Measurements from ENCODE around the gene PHF20.

The PHF20 gene

GRCh38 chr20:35972462-35972861, 200.6 kb downstream of the PHF20 start:
- Histone ChIP-seq H3K4me3 (ENCODE audit: low read depth in 1 of 5, low read length in 5 of 5) (no peak overlapping the region), H3K9ac (ENCODE audit: low read length in 5 of 5) (no peak overlapping the region), H3K9me3 (ENCODE audit: control insufficient read depth in 5 of 5, low read length in 5 of 5) (peaks cover 0 to 7% (median 0%) of the 10 kb centered on the region in 5 donors), H3K27me3 (ENCODE audit: control insufficient read depth in 5 of 5, insufficient read depth in 4 of 5, low read length in 5 of 5) (no peaks in the 10 kb centered on the region), H3K36me3 (ENCODE audit: control insufficient read depth in 5 of 5, insufficient read depth in 5 of 5, low read length in 5 of 5) (no peaks in the 10 kb centered on the region), H3K27ac (ENCODE audit: low read depth, low read length) (no peak overlapping the region), H3K4me1 (ENCODE audit: control insufficient read depth in 5 of 5, insufficient read depth in 5 of 5, low read length in 5 of 5) (peaks cover 0 to 1% (median 0%) of the 10 kb centered on the region in 5 donors)

- peaks cover 0 to 11% (median 8%) of the 10 kb centered on the region in 5 donors for H3K4me1 ChIP-seq (ENCODE audit: control insufficient read depth in 5 of 5, insufficient read depth in 5 of 5, low read length in 5 of 5)
- H3K36me3 ChIP-seq (ENCODE audit: control insufficient read depth in 5 of 5, insufficient read depth in 5 of 5, low read length in 5 of 5): no peaks in the 10 kb centered on the region
- H3K9ac ChIP-seq (ENCODE audit: low read length in 5 of 5): no peak overlapping the region
- H3K9me3 ChIP-seq (ENCODE audit: control insufficient read depth in 5 of 5, low read length in 5 of 5): peaks cover 0 to 7% (median 0%) of the 10 kb centered on the region in 5 donors
- no peaks in the 10 kb centered on the region for H3K27me3 ChIP-seq (ENCODE audit: control insufficient read depth in 5 of 5, insufficient read depth in 4 of 5, low read length in 5 of 5)
- H3K27ac ChIP-seq (ENCODE audit: low read depth, low read length): no peak overlapping the region
- H3K4me3 ChIP-seq (ENCODE audit: low read depth in 1 of 5, low read length in 5 of 5): no peak overlapping the region
These were observed 202.4 kb downstream of the PHF20 start for GRCh38 chr20:35974256-35974655.

- Histone ChIP-seq H3K36me3 (ENCODE audit: control insufficient read depth in 5 of 5, insufficient read depth in 5 of 5, low read length in 5 of 5) (no peaks in the 10 kb centered on the region), H3K27ac (ENCODE audit: low read depth, low read length) (no peak overlapping the region), H3K4me1 (ENCODE audit: control insufficient read depth in 5 of 5, insufficient read depth in 5 of 5, low read length in 5 of 5) (peaks cover 0 to 16% (median 9%) of the 10 kb centered on the region in 5 donors), H3K27me3 (ENCODE audit: control insufficient read depth in 5 of 5, insufficient read depth in 4 of 5, low read length in 5 of 5) (no peaks in the 10 kb centered on the region), H3K9me3 (ENCODE audit: control insufficient read depth in 5 of 5, low read length in 5 of 5) (peaks cover 0 to 7% (median 0%) of the 10 kb centered on the region in 5 donors), H3K9ac (ENCODE audit: low read length in 5 of 5) (no peak overlapping the region), H3K4me3 (ENCODE audit: low read depth in 1 of 5, low read length in 5 of 5) (no peak overlapping the region)
These were observed 204.0 kb downstream of the PHF20 start for GRCh38 chr20:35975576-35976373.

DNA sequence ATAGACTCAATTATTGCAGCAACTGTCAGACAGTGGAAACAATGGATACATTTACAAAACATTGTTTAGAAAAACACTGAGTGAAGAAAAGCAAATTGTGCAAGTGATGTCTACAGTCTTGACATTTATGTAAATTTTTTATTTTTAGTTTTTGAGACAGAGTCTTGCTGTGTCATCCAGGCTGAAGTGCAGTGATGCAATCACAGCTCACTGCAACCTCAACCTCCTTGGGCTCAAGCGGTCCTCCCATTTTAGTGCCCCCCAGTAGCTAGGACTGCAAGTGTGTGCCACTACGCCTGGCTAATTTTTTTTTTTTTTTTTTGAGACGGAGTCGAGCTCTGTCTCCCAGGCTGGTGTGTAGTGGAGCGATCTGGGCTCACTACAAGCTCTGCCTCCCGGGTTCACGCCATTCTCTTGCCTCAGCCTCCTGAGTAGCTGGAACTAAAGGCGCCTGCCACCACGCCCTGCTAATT, 206.3 kb downstream of the PHF20 start:
- H3K27ac ChIP-seq (ENCODE audit: low read depth, low read length): no peak overlapping the region
- H3K9ac ChIP-seq (ENCODE audit: low read length in 5 of 5): peak overlapping the region in 1 of 5 donors; percentile 3
- no peaks in the 10 kb centered on the region for H3K9me3 ChIP-seq (ENCODE audit: control insufficient read depth in 5 of 5, low read length in 5 of 5)
- no peaks in the 10 kb centered on the region for H3K27me3 ChIP-seq (ENCODE audit: control insufficient read depth in 5 of 5, insufficient read depth in 4 of 5, low read length in 5 of 5)
- no peak overlapping the region for H3K4me3 ChIP-seq (ENCODE audit: low read depth in 1 of 5, low read length in 5 of 5)
- peaks cover 0 to 16% (median 9%) of the 10 kb centered on the region in 5 donors for H3K4me1 ChIP-seq (ENCODE audit: control insufficient read depth in 5 of 5, insufficient read depth in 5 of 5, low read length in 5 of 5)
- no peaks in the 10 kb centered on the region for H3K36me3 ChIP-seq (ENCODE audit: control insufficient read depth in 5 of 5, insufficient read depth in 5 of 5, low read length in 5 of 5)

DNA sequence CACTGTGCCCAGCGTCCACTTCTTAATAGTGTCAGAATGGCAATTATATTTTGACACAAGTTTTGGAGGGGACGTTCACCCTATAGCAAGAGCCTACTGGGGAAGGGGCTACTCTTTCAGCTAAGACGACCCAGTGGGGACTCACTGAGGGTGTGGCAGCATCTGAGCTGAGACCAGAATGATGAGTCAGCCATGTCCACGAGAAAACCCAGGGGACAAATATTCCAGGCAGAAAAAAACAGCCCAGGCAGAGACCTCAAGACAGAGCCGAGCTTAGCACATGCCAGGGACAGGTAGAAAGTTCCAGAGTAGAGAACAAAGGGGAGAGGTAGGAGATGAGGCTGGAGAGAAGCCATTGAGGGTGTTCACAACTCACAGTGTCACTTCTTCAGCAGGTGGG, 207.7 kb downstream of the PHF20 start:
- Histone ChIP-seq H3K4me3 (ENCODE audit: low read depth in 1 of 5, low read length in 5 of 5) (no peak overlapping the region), H3K27me3 (ENCODE audit: control insufficient read depth in 5 of 5, insufficient read depth in 4 of 5, low read length in 5 of 5) (no peaks in the 10 kb centered on the region), H3K4me1 (ENCODE audit: control insufficient read depth in 5 of 5, insufficient read depth in 5 of 5, low read length in 5 of 5) (peaks cover 0 to 16% (median 9%) of the 10 kb centered on the region in 5 donors), H3K9ac (ENCODE audit: low read length in 5 of 5) (no peak overlapping the region), H3K9me3 (ENCODE audit: control insufficient read depth in 5 of 5, low read length in 5 of 5) (no peaks in the 10 kb centered on the region), H3K36me3 (ENCODE audit: control insufficient read depth in 5 of 5, insufficient read depth in 5 of 5, low read length in 5 of 5) (no peaks in the 10 kb centered on the region), H3K27ac (ENCODE audit: low read depth, low read length) (no peak overlapping the region)

GRCh38 chr20:35981969-35982368, 210.2 kb downstream of the PHF20 start:
- Histone ChIP-seq H3K27ac (ENCODE audit: low read depth, low read length) (no peak overlapping the region), H3K4me3 (ENCODE audit: low read depth in 1 of 5, low read length in 5 of 5) (no peak overlapping the region), H3K36me3 (ENCODE audit: control insufficient read depth in 5 of 5, insufficient read depth in 5 of 5, low read length in 5 of 5) (no peaks in the 10 kb centered on the region), H3K9me3 (ENCODE audit: control insufficient read depth in 5 of 5, low read length in 5 of 5) (no peaks in the 10 kb centered on the region), H3K27me3 (ENCODE audit: control insufficient read depth in 5 of 5, insufficient read depth in 4 of 5, low read length in 5 of 5) (no peaks in the 10 kb centered on the region), H3K4me1 (ENCODE audit: control insufficient read depth in 5 of 5, insufficient read depth in 5 of 5, low read length in 5 of 5) (peaks cover 0 to 16% (median 9%) of the 10 kb centered on the region in 5 donors), H3K9ac (ENCODE audit: low read length in 5 of 5) (no peak overlapping the region)

- Histone ChIP-seq H3K27me3 (ENCODE audit: control insufficient read depth in 5 of 5, insufficient read depth in 4 of 5, low read length in 5 of 5) (no peaks in the 10 kb centered on the region), H3K4me1 (ENCODE audit: control insufficient read depth in 5 of 5, insufficient read depth in 5 of 5, low read length in 5 of 5) (peaks cover 0 to 4% (median 0%) of the 10 kb centered on the region in 5 donors), H3K36me3 (ENCODE audit: control insufficient read depth in 5 of 5, insufficient read depth in 5 of 5, low read length in 5 of 5) (no peaks in the 10 kb centered on the region), H3K27ac (ENCODE audit: low read depth, low read length) (no peak overlapping the region), H3K4me3 (ENCODE audit: low read depth in 1 of 5, low read length in 5 of 5) (no peak overlapping the region), H3K9me3 (ENCODE audit: control insufficient read depth in 5 of 5, low read length in 5 of 5) (no peaks in the 10 kb centered on the region), H3K9ac (ENCODE audit: low read length in 5 of 5) (no peak overlapping the region)
These were observed 212.6 kb downstream of the PHF20 start for GRCh38 chr20:35984382-35984781.

GRCh38 chr20:35985806-35986205, 214.0 kb downstream of the PHF20 start:
- Histone ChIP-seq H3K27ac (ENCODE audit: low read depth, low read length) (no peak overlapping the region), H3K4me3 (ENCODE audit: low read depth in 1 of 5, low read length in 5 of 5) (no peak overlapping the region), H3K36me3 (ENCODE audit: control insufficient read depth in 5 of 5, insufficient read depth in 5 of 5, low read length in 5 of 5) (no peaks in the 10 kb centered on the region), H3K27me3 (ENCODE audit: control insufficient read depth in 5 of 5, insufficient read depth in 4 of 5, low read length in 5 of 5) (no peaks in the 10 kb centered on the region), H3K4me1 (ENCODE audit: control insufficient read depth in 5 of 5, insufficient read depth in 5 of 5, low read length in 5 of 5) (no peaks in the 10 kb centered on the region), H3K9ac (ENCODE audit: low read length in 5 of 5) (no peak overlapping the region), H3K9me3 (ENCODE audit: control insufficient read depth in 5 of 5, low read length in 5 of 5) (no peaks in the 10 kb centered on the region)

- no peak overlapping the region for H3K9ac ChIP-seq (ENCODE audit: low read length in 5 of 5)
- no peaks in the 10 kb centered on the region for H3K36me3 ChIP-seq (ENCODE audit: control insufficient read depth in 5 of 5, insufficient read depth in 5 of 5, low read length in 5 of 5)
- H3K4me3 ChIP-seq (ENCODE audit: low read depth in 1 of 5, low read length in 5 of 5): no peak overlapping the region
- no peaks in the 10 kb centered on the region for H3K9me3 ChIP-seq (ENCODE audit: control insufficient read depth in 5 of 5, low read length in 5 of 5)
- no peak overlapping the region for H3K27ac ChIP-seq (ENCODE audit: low read depth, low read length)
- H3K27me3 ChIP-seq (ENCODE audit: control insufficient read depth in 5 of 5, insufficient read depth in 4 of 5, low read length in 5 of 5): no peaks in the 10 kb centered on the region
- H3K4me1 ChIP-seq (ENCODE audit: control insufficient read depth in 5 of 5, insufficient read depth in 5 of 5, low read length in 5 of 5): peaks cover 0 to 3% (median 2%) of the 10 kb centered on the region in 5 donors
These were observed 217.2 kb downstream of the PHF20 start for GRCh38 chr20:35988910-35989463.

- Histone ChIP-seq H3K36me3 (ENCODE audit: control insufficient read depth in 5 of 5, insufficient read depth in 5 of 5, low read length in 5 of 5) (no peaks in the 10 kb centered on the region), H3K9ac (ENCODE audit: low read length in 5 of 5) (no peak overlapping the region), H3K4me1 (ENCODE audit: control insufficient read depth in 5 of 5, insufficient read depth in 5 of 5, low read length in 5 of 5) (peaks cover 0 to 7% (median 2%) of the 10 kb centered on the region in 5 donors), H3K9me3 (ENCODE audit: control insufficient read depth in 5 of 5, low read length in 5 of 5) (no peaks in the 10 kb centered on the region), H3K4me3 (ENCODE audit: low read depth in 1 of 5, low read length in 5 of 5) (no peak overlapping the region), H3K27ac (ENCODE audit: low read depth, low read length) (no peak overlapping the region), H3K27me3 (ENCODE audit: control insufficient read depth in 5 of 5, insufficient read depth in 4 of 5, low read length in 5 of 5) (no peaks in the 10 kb centered on the region)
These were observed 219.4 kb downstream of the PHF20 start for GRCh38 chr20:35991142-35991771.
